Activated naive CD4-positive, alpha-beta T cell treated with anti-CD3 and anti-CD28 coated beads, Interleukin-2, amount 10 ng/mL, durations not matched to agents 7 days and 5 days (primary cell): ENCODE results near the gene SNTG2.
"Not testable (repeated sequence)": the region's sequence is repeated elsewhere in the genome, so short reads cannot be mapped to it uniquely, and the experiment has no call there.

Experiments used
- CTCF ChIA-PET: fragments of 350-600 bp; sonication (Branson Sonifier 250); formaldehyde crosslinking; loops from one replicate; lab custom pipeline; 2021; ENCODE audit warnings: antibody characterized with exemption; lab: Charles Lee
- DNase-seq: peaks from one replicate; pipeline ENCODE4 v3.0.0-alpha.2; 2020
- H3K27ac Mint-ChIP-seq: one replicate; pipeline ENCODE4 v1.8.0; 2021; ENCODE audit warnings: mild to moderate bottlenecking, moderate library complexity, mixed read lengths
- H3K27me3 Mint-ChIP-seq: one replicate; pipeline ENCODE4 v1.8.0; 2021; ENCODE audit warnings: mild to moderate bottlenecking, mixed read lengths
- H3K36me3 Mint-ChIP-seq: one replicate; pipeline ENCODE4 v1.8.0; 2021; ENCODE audit warnings: mixed read lengths
- H3K4me1 Mint-ChIP-seq: one replicate; pipeline ENCODE4 v1.8.0; 2021; ENCODE audit warnings: mixed read lengths
- H3K4me3 Mint-ChIP-seq: one replicate; pipeline ENCODE4 v1.8.0; 2021; ENCODE audit warnings: mild to moderate bottlenecking, moderate library complexity, mixed read lengths
- H3K9me3 Mint-ChIP-seq: one replicate; pipeline ENCODE4 v1.8.0; 2021; ENCODE audit warnings: mixed read lengths

Gene SNTG2

GRCh38 chr2:1207962-1208510 is 257.4 kb downstream of the SNTG2 start:
- Mint-ChIP-seq H3K27ac (no peak overlapping the region), H3K36me3 (no peaks in the 10 kb centered on the region)

GRCh38 chr2:1208522-1208921 is 257.9 kb downstream of the SNTG2 start:
- H3K9me3 Mint-ChIP-seq = no peaks in the 10 kb centered on the region
- no peaks in the 10 kb centered on the region for H3K27me3 Mint-ChIP-seq
- H3K4me1 Mint-ChIP-seq = no peaks in the 10 kb centered on the region
- H3K4me3 Mint-ChIP-seq = no peak overlapping the region
- H3K27ac Mint-ChIP-seq = no peak overlapping the region
- no peak for DNase-seq
- H3K36me3 Mint-ChIP-seq = no peaks in the 10 kb centered on the region
- CTCF ChIA-PET = no interaction called here

More at GRCh38 chr2:1207962-1208510, 257.4 kb downstream of the SNTG2 start:
- Mint-ChIP-seq H3K9me3 (no peaks in the 10 kb centered on the region), H3K4me1 (no peaks in the 10 kb centered on the region), H3K27me3 (no peaks in the 10 kb centered on the region), H3K4me3 (no peak overlapping the region)
- CTCF ChIA-PET = no interaction called here
- DNase-seq = no peak

GRCh38 chr2:1209246-1209645 is 258.6 kb downstream of the SNTG2 start:
- no peak for DNase-seq
- H3K4me3 Mint-ChIP-seq = no peak overlapping the region
- CTCF ChIA-PET = no interaction called here
- H3K9me3 Mint-ChIP-seq = peaks cover 5% of the 10 kb centered on the region
- H3K4me1 Mint-ChIP-seq = no peaks in the 10 kb centered on the region
- H3K27ac Mint-ChIP-seq = no peak overlapping the region
- H3K27me3 Mint-ChIP-seq = no peaks in the 10 kb centered on the region
- no peaks in the 10 kb centered on the region for H3K36me3 Mint-ChIP-seq

GRCh38 chr2:1209761-1210160 is 259.1 kb downstream of the SNTG2 start:
- Mint-ChIP-seq H3K27me3 (no peaks in the 10 kb centered on the region), H3K4me3 (no peak overlapping the region), H3K36me3 (no peaks in the 10 kb centered on the region), H3K4me1 (no peaks in the 10 kb centered on the region), H3K9me3 (peaks cover 7% of the 10 kb centered on the region), H3K27ac (no peak overlapping the region)
- no peak for DNase-seq
- CTCF ChIA-PET = no interaction called here

GRCh38 chr2:1210352-1210751 is 259.7 kb downstream of the SNTG2 start:
- Mint-ChIP-seq H3K4me1 (no peaks in the 10 kb centered on the region), H3K36me3 (no peaks in the 10 kb centered on the region), H3K4me3 (no peak overlapping the region), H3K27me3 (no peaks in the 10 kb centered on the region), H3K9me3 (peaks cover 7% of the 10 kb centered on the region), H3K27ac (no peak overlapping the region)
- CTCF ChIA-PET = no interaction called here
- no peak for DNase-seq

GRCh38 chr2:1219901-1220573 is 269.4 kb downstream of the SNTG2 start:
- no peak for DNase-seq
- Mint-ChIP-seq H3K27ac (no peak overlapping the region), H3K27me3 (no peaks in the 10 kb centered on the region), H3K9me3 (peaks cover 7% of the 10 kb centered on the region), H3K4me3 (no peak overlapping the region), H3K36me3 (peaks cover 5% of the 10 kb centered on the region), H3K4me1 (no peaks in the 10 kb centered on the region)
- CTCF ChIA-PET = no interaction called here

- H3K36me3 Mint-ChIP-seq = peaks cover 5% of the 10 kb centered on the region
Observed at GRCh38 chr2:1222056-1222455, 271.4 kb downstream of the SNTG2 start.

GRCh38 chr2:1223791-1224190 is 273.1 kb downstream of the SNTG2 start:
- H3K27me3 Mint-ChIP-seq = no peaks in the 10 kb centered on the region

More at GRCh38 chr2:1222056-1222455, 271.4 kb downstream of the SNTG2 start:
- H3K27ac Mint-ChIP-seq = no peak overlapping the region
- no peaks in the 10 kb centered on the region for H3K27me3 Mint-ChIP-seq
- CTCF ChIA-PET = no interaction called here
- H3K4me1 Mint-ChIP-seq = no peaks in the 10 kb centered on the region
- DNase-seq = no peak
- peaks cover 7% of the 10 kb centered on the region for H3K9me3 Mint-ChIP-seq
- H3K4me3 Mint-ChIP-seq = no peak overlapping the region

GRCh38 chr2:1224901-1225300 is 274.3 kb downstream of the SNTG2 start:
- CTCF ChIA-PET = no interaction called here
- Mint-ChIP-seq H3K9me3 (peaks cover 7% of the 10 kb centered on the region), H3K27me3 (no peaks in the 10 kb centered on the region), H3K4me1 (no peaks in the 10 kb centered on the region), H3K4me3 (no peak overlapping the region), H3K27ac (no peak overlapping the region), H3K36me3 (peaks cover 5% of the 10 kb centered on the region)
- no peak for DNase-seq

More at GRCh38 chr2:1223791-1224190, 273.1 kb downstream of the SNTG2 start:
- no peak for DNase-seq
- CTCF ChIA-PET = no interaction called here
- H3K4me1 Mint-ChIP-seq = no peaks in the 10 kb centered on the region
- peaks cover 7% of the 10 kb centered on the region for H3K9me3 Mint-ChIP-seq
- H3K36me3 Mint-ChIP-seq = peaks cover 5% of the 10 kb centered on the region
- no peak overlapping the region for H3K4me3 Mint-ChIP-seq
- H3K27ac Mint-ChIP-seq = no peak overlapping the region

GRCh38 chr2:1226766-1227165 is 276.1 kb downstream of the SNTG2 start:
- Mint-ChIP-seq H3K4me3 (no peak overlapping the region), H3K9me3 (peaks cover 3% of the 10 kb centered on the region), H3K27me3 (no peaks in the 10 kb centered on the region), H3K4me1 (no peaks in the 10 kb centered on the region), H3K36me3 (peaks cover 3% of the 10 kb centered on the region), H3K27ac (no peak overlapping the region)
- no peak for DNase-seq
- CTCF ChIA-PET = no interaction called here

GRCh38 chr2:1227274-1227900 is 276.7 kb downstream of the SNTG2 start:
- H3K4me3 Mint-ChIP-seq = no peak overlapping the region
- CTCF ChIA-PET = no interaction called here
- H3K4me1 Mint-ChIP-seq = no peaks in the 10 kb centered on the region

GRCh38 chr2:1229596-1229995 is 278.9 kb downstream of the SNTG2 start:
- H3K27me3 Mint-ChIP-seq, H3K4me1 Mint-ChIP-seq, H3K36me3 Mint-ChIP-seq, CTCF ChIA-PET, DNase-seq, H3K27ac Mint-ChIP-seq, H3K9me3 Mint-ChIP-seq, H3K4me3 Mint-ChIP-seq: not testable (repeated sequence)

More at GRCh38 chr2:1227274-1227900, 276.7 kb downstream of the SNTG2 start:
- H3K27ac Mint-ChIP-seq = no peak overlapping the region
- H3K9me3 Mint-ChIP-seq = no peaks in the 10 kb centered on the region
- no peaks in the 10 kb centered on the region for H3K36me3 Mint-ChIP-seq
- DNase-seq = no peak
- no peaks in the 10 kb centered on the region for H3K27me3 Mint-ChIP-seq

- no peaks in the 10 kb centered on the region for H3K27me3 Mint-ChIP-seq
- H3K27ac Mint-ChIP-seq = no peak overlapping the region
- H3K36me3 Mint-ChIP-seq = no peaks in the 10 kb centered on the region
- no peaks in the 10 kb centered on the region for H3K9me3 Mint-ChIP-seq
- no peaks in the 10 kb centered on the region for H3K4me1 Mint-ChIP-seq
- no peak overlapping the region for H3K4me3 Mint-ChIP-seq
- DNase-seq = no peak
- CTCF ChIA-PET = no interaction called here
Observed at GRCh38 chr2:1230155-1230893, 279.7 kb downstream of the SNTG2 start.

- H3K9me3 Mint-ChIP-seq = no peaks in the 10 kb centered on the region
- DNase-seq = no peak
- H3K27me3 Mint-ChIP-seq = no peaks in the 10 kb centered on the region
- H3K27ac Mint-ChIP-seq = no peak overlapping the region
- no peaks in the 10 kb centered on the region for H3K36me3 Mint-ChIP-seq
- CTCF ChIA-PET = no interaction called here
- H3K4me1 Mint-ChIP-seq = no peaks in the 10 kb centered on the region
- no peak overlapping the region for H3K4me3 Mint-ChIP-seq
Observed at GRCh38 chr2:1231466-1232063, 280.9 kb downstream of the SNTG2 start.
